SK-N-SH (cell line): Measurements from ENCODE around the gene HUNK. TPM values are rescaled to one million over a fixed set of nuclear protein-coding genes. Genes with fewer than 3 reads are reported as not detected.

ENCODE experiments used
- CTCF ChIA-PET: fragments of 300-600, 350-600 bp; formaldehyde crosslinking; extraction: SDS; loops from one replicate; lab custom pipeline; 2021; lab: Yijun Ruan, JAX
- POLR2A ChIA-PET: fragments of 350-600 bp; sonication (Branson Sonifier 250); formaldehyde crosslinking; extraction: SDS; loops from one replicate; lab custom pipeline; 2020; ENCODE audit warnings: antibody characterized with exemption, inconsistent platforms; lab: Yijun Ruan, JAX
- DNase-seq: peaks from one replicate; pipeline ENCODE4 v3.0.0; 2012
- H2AFZ ChIP-seq: fragments of 200-600 bp; sonication (generic); 2 replicates; pipeline ENCODE4 v1.8.1; 2016; ENCODE audit warnings: antibody characterized with exemption, mild to moderate bottlenecking, low read depth
- H3F3A ChIP-seq: fragments of 200-600 bp; sonication (generic); replicated peaks from 2 replicates; pipeline ENCODE3; 2016; ENCODE audit warnings: antibody characterized with exemption, mild to moderate bottlenecking; ENCODE audit not compliant: insufficient read depth
- H3K27ac ChIP-seq, 2 experiments: fragments of 200-500 bp in 1 of 2; fragments of 200-600 bp in 1 of 2; sonication (Bioruptor generic) in 1 of 2; sonication (generic), shearing (Covaris generic) in 1 of 2; 2 replicates each; pipeline versions ENCODE4 v1.5.1 to v1.6.1; 2014 to 2016; ENCODE audit warnings: low read depth in 2 of 2, inconsistent platforms in 1 of 2, low read length in 1 of 2, mild to moderate bottlenecking in 1 of 2, mixed read lengths in 1 of 2
- H3K27me3 ChIP-seq: fragments of 200-600 bp; sonication (generic), shearing (Covaris generic); 2 replicates; pipeline ENCODE4 v1.6.1; 2016; ENCODE audit warnings: mixed run types; ENCODE audit not compliant: insufficient read depth
- H3K36me3 ChIP-seq, 2 experiments: fragments of 200-500 bp in 1 of 2; fragments of 200-600 bp in 1 of 2; sonication (Bioruptor generic) in 1 of 2; sonication (generic) in 1 of 2; replicated peaks in 1 of 2; 2 replicates each; pipeline versions ENCODE3 to v1.5.1; 2014 to 2016; ENCODE audit warnings: low read length in 1 of 2, mild to moderate bottlenecking in 1 of 2; ENCODE audit not compliant: insufficient read depth in 2 of 2, control insufficient read depth in 1 of 2
- H3K4me1 ChIP-seq, 2 experiments: fragments of 200-500 bp in 1 of 2; fragments of 200-600 bp in 1 of 2; sonication (Bioruptor generic) in 1 of 2; sonication (generic), shearing (Covaris generic) in 1 of 2; 2 replicates each; pipeline versions ENCODE4 v1.5.1 to v1.6.1; 2014 to 2016; ENCODE audit warnings: low read depth in 1 of 2, low read length in 1 of 2, mixed run types in 1 of 2; ENCODE audit not compliant: insufficient read depth in 2 of 2, control insufficient read depth in 1 of 2
- H3K4me2 ChIP-seq: fragments of 200-600 bp; sonication (generic), shearing (Covaris generic); 2 replicates; pipeline ENCODE4 v1.6.1; 2017; ENCODE audit warnings: mixed run types
- H3K4me3 ChIP-seq, 2 experiments: fragments of 200-500 bp in 1 of 2; fragments of 200-600 bp in 1 of 2; sonication (Bioruptor generic) in 1 of 2; sonication (generic), shearing (Covaris generic) in 1 of 2; 2 replicates each; pipeline versions ENCODE4 v1.5.1 to v1.8.1; 2014 to 2016; ENCODE audit warnings: low read depth in 2 of 2, inconsistent platforms in 1 of 2, low read length in 1 of 2, mild to moderate bottlenecking in 1 of 2, mixed read lengths in 1 of 2, moderate library complexity in 1 of 2
- H3K79me2 ChIP-seq: fragments of 200-600 bp; sonication (generic); 2 replicates; pipeline ENCODE4 v1.8.1; 2017; ENCODE audit warnings: mild to moderate bottlenecking; ENCODE audit not compliant: insufficient read depth
- H3K9ac ChIP-seq: fragments of 200-600 bp; sonication (generic); 2 replicates; pipeline ENCODE4 v1.6.1; 2017; ENCODE audit warnings: mixed run types
- H3K9me2 ChIP-seq: fragments of 200-600 bp; sonication (generic); 2 replicates; pipeline ENCODE4 v1.6.1; 2017; ENCODE audit warnings: mixed run types
- H3K9me3 ChIP-seq: fragments of 200-600 bp; sonication (generic); 2 replicates; pipeline ENCODE4 v1.6.1; 2017; ENCODE audit warnings: mixed run types, mild to moderate bottlenecking, moderate library complexity
- H4K20me1 ChIP-seq: fragments of 200-600 bp; sonication (generic); 2 replicates; pipeline ENCODE4 v1.6.1; 2017; ENCODE audit warnings: mild to moderate bottlenecking, mixed run types; ENCODE audit not compliant: insufficient read depth
- CTCF ChIP-seq: fragments of 200-600 bp; sonication (generic); IDR thresholded peaks from 2 replicates; pipeline ENCODE4 v1.6.1; 2017; ENCODE audit warnings: antibody characterized with exemption, mild to moderate bottlenecking, moderate library complexity
- EP300 ChIP-seq, 2 experiments: IDR thresholded peaks; 2 replicates each; pipeline versions ENCODE4 v1.4.0 to v1.6.1; 2012; ENCODE audit warnings: borderline replicate concordance in 1 of 2, low read depth in 1 of 2, low read length in 1 of 2
- EZH2phosphoT487 ChIP-seq: fragments of 200-600 bp; sonication (generic); IDR thresholded peaks from 2 replicates; pipeline ENCODE4 v1.6.1; 2017; ENCODE audit warnings: low read depth, mixed run types, mild to moderate bottlenecking, antibody characterized with exemption, moderate library complexity, borderline replicate concordance
- FOXM1 ChIP-seq: IDR thresholded peaks from 2 replicates; pipeline ENCODE4 v1.4.0; 2012; ENCODE audit warnings: low read depth, mild to moderate bottlenecking
- IRF3 ChIP-seq: fragments of 150-350 bp; IDR thresholded peaks from 2 replicates; pipeline ENCODE4 v1.6.1; 2016; ENCODE audit warnings: mild to moderate bottlenecking, low read depth, low read length
- JUND ChIP-seq: IDR thresholded peaks from 2 replicates; pipeline ENCODE4 v1.4.0; 2012
- MEF2A ChIP-seq: IDR thresholded peaks from 2 replicates; pipeline ENCODE4 v1.4.0; 2012; ENCODE audit warnings: low read depth, borderline replicate concordance
- MXI1 ChIP-seq: IDR thresholded peaks from 2 replicates; pipeline ENCODE4 v1.6.1; 2012; ENCODE audit warnings: mild to moderate bottlenecking, low read depth, low read length, improper control_type of control experiment
- NRF1 ChIP-seq: IDR thresholded peaks from 2 replicates; pipeline ENCODE4 v1.6.1; 2012; ENCODE audit warnings: low read depth, mild to moderate bottlenecking, low read length
- PBX3 ChIP-seq: IDR thresholded peaks from 2 replicates; pipeline ENCODE4; 2012
- POLR2AphosphoS5 ChIP-seq: IDR thresholded peaks from 2 replicates; pipeline ENCODE4 v1.6.1; 2012; ENCODE audit warnings: low read depth, low read length
- RCOR1 ChIP-seq: fragments of 150-350 bp; IDR thresholded peaks from 2 replicates; pipeline ENCODE4 v1.6.1; 2017; ENCODE audit warnings: antibody characterized with exemption, low read length
- TAF1 ChIP-seq: IDR thresholded peaks from 2 replicates; pipeline ENCODE4 v1.6.1; 2012; ENCODE audit warnings: low read depth, mild to moderate bottlenecking, low read length, moderate library complexity, borderline replicate concordance
- USF2 ChIP-seq: fragments of 150-350 bp; IDR thresholded peaks from 2 replicates; pipeline ENCODE4 v1.6.1; 2017; ENCODE audit warnings: antibody characterized with exemption, low read length, low read depth, borderline replicate concordance
- YY1 ChIP-seq: IDR thresholded peaks from 2 replicates; pipeline ENCODE4 v1.4.0; 2012; ENCODE audit warnings: low read depth, mild to moderate bottlenecking
- ZBTB33 ChIP-seq: IDR thresholded peaks from 2 replicates; pipeline ENCODE4 v1.4.0; 2012; ENCODE audit warnings: low read depth, borderline replicate concordance
- WGBS: methylation state at CpG from one replicate; pipeline ENCODE4 v1.1.6; 2017; ENCODE audit warnings: low lambda C conversion rate; 5-methylcytosine and 5-hydroxymethylcytosine counted together
- polyA plus RNA-seq, 3 experiments: library from polyadenylated mRNA; depleted of rRNA; stranded (reverse); fragments of >200 nt; gene quantifications; 2 replicates each; pipeline ENCODE4 v1.2.3, GENCODE V29; 2012

Gene HUNK
- polyA plus RNA-seq, 1 of the 3 experiments (the other 2 are of a cell fraction): 0.31 TPM

GRCh38 chr21:32003411-32003810 lies 130.6 kb downstream of the HUNK start:
- Histone ChIP-seq H3K9me2 (no peaks in the 10 kb centered on the region), H3K36me3 (no peaks in the 10 kb centered on the region), H3K9me3 (no peaks in the 10 kb centered on the region), H3K79me2 (no peaks in the 10 kb centered on the region), H3F3A (peaks cover 4% of the 10 kb centered on the region), H3K9ac (no peak overlapping the region), H3K4me3 (no peak overlapping the region), H2AFZ (no peak overlapping the region), H3K27ac (no peak overlapping the region), H4K20me1 (no peaks in the 10 kb centered on the region), H3K4me1 (no peaks in the 10 kb centered on the region), H3K4me2 (no peak overlapping the region), H3K27me3 (no peaks in the 10 kb centered on the region)
- 65% methylated on average over 2 of the region's 2 CpGs for WGBS
- DNase-seq: no peak
- ChIA-PET CTCF (interaction anchor here (0.8 kb wide), 1 partner anchor 9 kb away, joined by 4 read pairs; no protein-coding TSS in a partner anchor), POLR2A (no interaction called here)
- TF ChIP-seq USF2 (no peak), CTCF (no peak), FOXM1 (no peak), MEF2A (no peak), YY1 (no peak), RCOR1 (no peak), EZH2phosphoT487 (no peak), JUND (no peak), EP300 (IDR thresholded peaks at IDR 0.05; ENCODE audit: borderline replicate concordance in 1 of 2, low read depth in 1 of 2, low read length in 1 of 2) (no peak), IRF3 (no peak), MXI1 (no peak), NRF1 (no peak)

- H3K79me2 ChIP-seq: no peaks in the 10 kb centered on the region
- H3K4me1 ChIP-seq: no peaks in the 10 kb centered on the region
- H3K9me3 ChIP-seq: no peaks in the 10 kb centered on the region
- H3F3A ChIP-seq: peaks cover 4% of the 10 kb centered on the region
- DNase-seq: no peak
- H3K4me2 ChIP-seq: no peak overlapping the region
- H2AFZ ChIP-seq: no peak overlapping the region
- TF ChIP-seq POLR2AphosphoS5: no peak
- TF ChIP-seq PBX3: no peak
- no peak for TF ChIP-seq CTCF
- no peak for TF ChIP-seq TAF1
- TF ChIP-seq ZBTB33: no peak
- 32% methylated on average over 3 of the region's 3 CpGs for WGBS
- ChIA-PET CTCF (interaction anchor here (0.7 kb wide), 1 partner anchor 138 kb away, joined by 3 read pairs; no protein-coding TSS in a partner anchor), POLR2A (no interaction called here)
- no peak overlapping the region for H3K4me3 ChIP-seq
- H3K9me2 ChIP-seq: no peaks in the 10 kb centered on the region
- no peak overlapping the region for H3K27ac ChIP-seq
- H3K27me3 ChIP-seq: no peaks in the 10 kb centered on the region
- H3K9ac ChIP-seq: no peak overlapping the region
- no peaks in the 10 kb centered on the region for H3K36me3 ChIP-seq
- no peaks in the 10 kb centered on the region for H4K20me1 ChIP-seq
These were observed 131.5 kb downstream of the HUNK start for GRCh38 chr21:32004291-32004690.
